Measurements from ENCODE around the gene MFN2. TPM values are rescaled to one million over a fixed set of nuclear protein-coding genes. Genes with fewer than 3 reads are reported as not detected.
"Not testable (repeated sequence)": the region's sequence is repeated elsewhere in the genome, so short reads cannot be mapped to it uniquely, and the experiment has no call there.

Gene MFN2
- polyA plus RNA-seq, 1 donor from 2014 or later: 64.9 TPM

DNA sequence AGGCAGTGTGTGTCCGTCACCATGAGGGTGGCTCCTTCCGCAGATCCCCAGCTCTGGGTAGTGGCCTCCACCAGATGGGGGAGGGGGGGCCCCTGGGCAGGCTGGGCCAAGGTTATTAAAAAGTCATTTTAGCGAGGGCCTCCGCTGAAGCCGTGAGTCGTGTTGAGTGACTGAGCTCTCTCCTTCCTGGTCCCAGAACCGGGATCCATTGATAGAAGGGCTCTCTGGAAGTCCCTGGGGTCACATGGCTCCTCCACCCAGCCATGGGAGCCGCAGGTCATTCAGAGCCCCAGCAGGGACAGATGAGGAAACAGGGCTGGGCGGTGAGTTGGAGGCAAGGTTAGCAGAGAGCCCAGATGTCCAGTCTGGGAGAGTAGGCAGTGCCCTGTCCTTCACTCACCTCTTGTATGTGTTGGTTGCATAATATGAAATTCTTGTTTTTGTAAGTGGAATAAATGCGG lies 51.9 kb downstream of the MFN2 start:
- Histone ChIP-seq H3K27ac (ENCODE audit: low read length) (no peak overlapping the region), H3K27me3 (ENCODE audit: insufficient read depth, low read depth, low read length) (no peaks in the 10 kb centered on the region), H3K9ac (ENCODE audit: low read length) (no peak overlapping the region), H3K79me2 (replicated peaks; ENCODE audit: insufficient read depth, low read length) (no peaks in the 10 kb centered on the region), H3K9me2 (ENCODE audit: insufficient read depth, low read length) (no peaks in the 10 kb centered on the region), H2AFZ (ENCODE audit: low read depth, low read length) (no peak overlapping the region), H3K9me3 (ENCODE audit: low read length) (no peaks in the 10 kb centered on the region), H3K4me2 (ENCODE audit: low read length) (no peak overlapping the region), H4K20me1 (ENCODE audit: insufficient read depth) (no peaks in the 10 kb centered on the region), H3K36me3 (ENCODE audit: insufficient read depth, low read length) (no peaks in the 10 kb centered on the region), H3K4me3 (ENCODE audit: low read length) (no peak overlapping the region), H3F3A (ENCODE audit: insufficient read depth, low read length, poor library complexity, severe bottlenecking) (no peaks in the 10 kb centered on the region)
- TF ChIP-seq EP300 (conservative IDR thresholded peaks at IDR 0.05; ENCODE audit: poor library complexity, severe bottlenecking): no peak
- TF ChIP-seq, protein P1, sequence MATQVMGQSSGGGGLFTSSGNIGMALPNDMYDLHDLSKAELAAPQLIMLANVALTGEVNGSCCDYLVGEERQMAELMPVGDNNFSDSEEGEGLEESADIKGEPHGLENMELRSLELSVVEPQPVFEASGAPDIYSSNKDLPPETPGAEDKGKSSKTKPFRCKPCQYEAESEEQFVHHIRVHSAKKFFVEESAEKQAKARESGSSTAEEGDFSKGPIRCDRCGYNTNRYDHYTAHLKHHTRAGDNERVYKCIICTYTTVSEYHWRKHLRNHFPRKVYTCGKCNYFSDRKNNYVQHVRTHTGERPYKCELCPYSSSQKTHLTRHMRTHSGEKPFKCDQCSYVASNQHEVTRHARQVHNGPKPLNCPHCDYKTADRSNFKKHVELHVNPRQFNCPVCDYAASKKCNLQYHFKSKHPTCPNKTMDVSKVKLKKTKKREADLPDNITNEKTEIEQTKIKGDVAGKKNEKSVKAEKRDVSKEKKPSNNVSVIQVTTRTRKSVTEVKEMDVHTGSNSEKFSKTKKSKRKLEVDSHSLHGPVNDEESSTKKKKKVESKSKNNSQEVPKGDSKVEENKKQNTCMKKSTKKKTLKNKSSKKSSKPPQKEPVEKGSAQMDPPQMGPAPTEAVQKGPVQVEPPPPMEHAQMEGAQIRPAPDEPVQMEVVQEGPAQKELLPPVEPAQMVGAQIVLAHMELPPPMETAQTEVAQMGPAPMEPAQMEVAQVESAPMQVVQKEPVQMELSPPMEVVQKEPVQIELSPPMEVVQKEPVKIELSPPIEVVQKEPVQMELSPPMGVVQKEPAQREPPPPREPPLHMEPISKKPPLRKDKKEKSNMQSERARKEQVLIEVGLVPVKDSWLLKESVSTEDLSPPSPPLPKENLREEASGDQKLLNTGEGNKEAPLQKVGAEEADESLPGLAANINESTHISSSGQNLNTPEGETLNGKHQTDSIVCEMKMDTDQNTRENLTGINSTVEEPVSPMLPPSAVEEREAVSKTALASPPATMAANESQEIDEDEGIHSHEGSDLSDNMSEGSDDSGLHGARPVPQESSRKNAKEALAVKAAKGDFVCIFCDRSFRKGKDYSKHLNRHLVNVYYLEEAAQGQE (IDR thresholded peaks at IDR 0.05; ENCODE audit: borderline replicate concordance): no peak
- TF ChIP-seq TAF1 (IDR thresholded peaks at IDR 0.05; ENCODE audit: low read depth): no peak
- no peak for TF ChIP-seq RAD21 (conservative IDR thresholded peaks at IDR 0.05)
- TF ChIP-seq, protein P2, sequence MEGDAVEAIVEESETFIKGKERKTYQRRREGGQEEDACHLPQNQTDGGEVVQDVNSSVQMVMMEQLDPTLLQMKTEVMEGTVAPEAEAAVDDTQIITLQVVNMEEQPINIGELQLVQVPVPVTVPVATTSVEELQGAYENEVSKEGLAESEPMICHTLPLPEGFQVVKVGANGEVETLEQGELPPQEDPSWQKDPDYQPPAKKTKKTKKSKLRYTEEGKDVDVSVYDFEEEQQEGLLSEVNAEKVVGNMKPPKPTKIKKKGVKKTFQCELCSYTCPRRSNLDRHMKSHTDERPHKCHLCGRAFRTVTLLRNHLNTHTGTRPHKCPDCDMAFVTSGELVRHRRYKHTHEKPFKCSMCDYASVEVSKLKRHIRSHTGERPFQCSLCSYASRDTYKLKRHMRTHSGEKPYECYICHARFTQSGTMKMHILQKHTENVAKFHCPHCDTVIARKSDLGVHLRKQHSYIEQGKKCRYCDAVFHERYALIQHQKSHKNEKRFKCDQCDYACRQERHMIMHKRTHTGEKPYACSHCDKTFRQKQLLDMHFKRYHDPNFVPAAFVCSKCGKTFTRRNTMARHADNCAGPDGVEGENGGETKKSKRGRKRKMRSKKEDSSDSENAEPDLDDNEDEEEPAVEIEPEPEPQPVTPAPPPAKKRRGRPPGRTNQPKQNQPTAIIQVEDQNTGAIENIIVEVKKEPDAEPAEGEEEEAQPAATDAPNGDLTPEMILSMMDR (IDR thresholded peaks at IDR 0.05; ENCODE audit: poor library complexity, severe bottlenecking): no peak
- TF ChIP-seq MXI1 (conservative IDR thresholded peaks at IDR 0.05; ENCODE audit: poor library complexity, severe bottlenecking): no peak
- TF ChIP-seq POLR2AphosphoS5 (IDR thresholded peaks at IDR 0.05): no peak
- no peak for TF ChIP-seq SMC3 (conservative IDR thresholded peaks at IDR 0.05; ENCODE audit: poor library complexity)
- TF ChIP-seq EZH2 (IDR thresholded peaks at IDR 0.05; ENCODE audit: borderline replicate concordance, insufficient read depth, low read length, poor library complexity, severe bottlenecking): no peak

DNA sequence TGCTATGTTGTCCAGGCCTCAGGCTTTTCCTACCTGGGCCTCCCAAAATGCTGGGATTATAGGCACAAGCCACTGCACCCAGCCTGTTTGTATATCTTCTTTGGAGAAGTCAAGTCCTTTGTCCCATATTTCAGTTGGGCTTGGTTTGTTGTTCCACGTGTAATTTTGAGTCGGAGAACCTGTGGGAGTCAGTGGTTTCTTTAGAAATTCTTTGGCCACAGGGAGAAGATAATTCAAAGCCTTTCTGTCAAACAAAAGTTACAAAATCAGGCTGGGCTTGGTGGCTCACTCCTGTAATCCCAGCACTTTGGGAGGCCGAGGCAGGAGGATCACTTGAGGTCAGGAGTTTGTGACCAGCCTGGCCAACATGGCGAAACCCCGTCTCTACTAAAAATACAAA lies 53.2 kb downstream of the MFN2 start:
- not testable (repeated sequence) for H3K9me3 ChIP-seq (ENCODE audit: low read length); H3K9me2 ChIP-seq (ENCODE audit: insufficient read depth, low read length); H3K79me2 ChIP-seq (replicated peaks; ENCODE audit: insufficient read depth, low read length)

DNA sequence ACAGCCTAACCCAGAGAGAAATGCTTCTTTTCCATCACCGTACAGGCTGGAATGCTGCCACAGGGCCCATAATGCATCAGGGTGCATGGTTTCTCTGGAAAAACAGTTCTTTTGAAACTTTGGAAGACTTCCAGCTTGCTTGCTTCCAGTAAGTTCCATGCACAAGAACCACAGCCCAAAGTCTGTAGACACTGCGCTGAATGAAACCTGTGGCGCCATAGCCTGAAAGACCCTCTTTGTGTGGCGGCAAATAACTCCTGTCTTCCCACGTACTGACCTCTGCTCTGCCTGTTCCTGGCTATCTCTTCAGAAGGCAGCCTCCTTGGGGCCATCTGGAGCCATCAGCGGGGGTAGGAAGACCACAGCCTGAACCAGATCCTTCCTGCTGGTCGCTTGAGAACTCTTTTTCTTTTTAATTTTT lies 54.1 kb downstream of the MFN2 start:
- Histone ChIP-seq H3K27ac (ENCODE audit: low read length) (no peak overlapping the region), H3K79me2 (replicated peaks; ENCODE audit: insufficient read depth, low read length) (no peaks in the 10 kb centered on the region)

More for the DNA sequence above, 53.2 kb downstream of the MFN2 start:
- not testable (repeated sequence) for H3K9ac ChIP-seq (ENCODE audit: low read length); H3K36me3 ChIP-seq (ENCODE audit: insufficient read depth, low read length); H3K4me3 ChIP-seq (ENCODE audit: low read length); H3F3A ChIP-seq (ENCODE audit: insufficient read depth, low read length, poor library complexity, severe bottlenecking); H4K20me1 ChIP-seq (ENCODE audit: insufficient read depth); H3K27me3 ChIP-seq (ENCODE audit: insufficient read depth, low read depth, low read length); H3K4me2 ChIP-seq (ENCODE audit: low read length); H2AFZ ChIP-seq (ENCODE audit: low read depth, low read length); H3K27ac ChIP-seq (ENCODE audit: low read length)

More for the DNA sequence above, 54.1 kb downstream of the MFN2 start:
- no peak overlapping the region for H3K9ac ChIP-seq (ENCODE audit: low read length)
- H3K9me3 ChIP-seq (ENCODE audit: low read length): no peaks in the 10 kb centered on the region
- no peak overlapping the region for H3K4me3 ChIP-seq (ENCODE audit: low read length)
- no peaks in the 10 kb centered on the region for H4K20me1 ChIP-seq (ENCODE audit: insufficient read depth)
- no peaks in the 10 kb centered on the region for H3K36me3 ChIP-seq (ENCODE audit: insufficient read depth, low read length)
- H3K27me3 ChIP-seq (ENCODE audit: insufficient read depth, low read depth, low read length): no peaks in the 10 kb centered on the region
- no peak overlapping the region for H3K4me2 ChIP-seq (ENCODE audit: low read length)
- no peaks in the 10 kb centered on the region for H3F3A ChIP-seq (ENCODE audit: insufficient read depth, low read length, poor library complexity, severe bottlenecking)
- no peak overlapping the region for H2AFZ ChIP-seq (ENCODE audit: low read depth, low read length)
- no peaks in the 10 kb centered on the region for H3K9me2 ChIP-seq (ENCODE audit: insufficient read depth, low read length)
- TF ChIP-seq SMC3 (conservative IDR thresholded peaks at IDR 0.05; ENCODE audit: poor library complexity): no peak
- TF ChIP-seq, protein P1 (IDR thresholded peaks at IDR 0.05; ENCODE audit: borderline replicate concordance): no peak
- no peak for TF ChIP-seq MXI1 (conservative IDR thresholded peaks at IDR 0.05; ENCODE audit: poor library complexity, severe bottlenecking)
- TF ChIP-seq, protein P2 (IDR thresholded peaks at IDR 0.05; ENCODE audit: poor library complexity, severe bottlenecking): no peak
- no peak for TF ChIP-seq TAF1 (IDR thresholded peaks at IDR 0.05; ENCODE audit: low read depth)
- no peak for TF ChIP-seq EP300 (conservative IDR thresholded peaks at IDR 0.05; ENCODE audit: poor library complexity, severe bottlenecking)
- TF ChIP-seq EZH2 (IDR thresholded peaks at IDR 0.05; ENCODE audit: borderline replicate concordance, insufficient read depth, low read length, poor library complexity, severe bottlenecking): no peak
- TF ChIP-seq RAD21 (conservative IDR thresholded peaks at IDR 0.05): no peak
- TF ChIP-seq POLR2AphosphoS5 (IDR thresholded peaks at IDR 0.05): no peak

Measured in neural cell (in vitro differentiated cells).